ENCODE data around the gene VPS13D.

The VPS13D gene

GRCh38 chr1:12245733-12246132 is 15.9 kb downstream of the VPS13D start:
- TF ChIP-seq CTCF (IDR thresholded peaks at IDR 0.05; ENCODE audit: borderline replicate concordance, control extremely low read depth, extremely low read depth, insufficient read depth, missing control alignments), result no peak
- DNase-seq (ENCODE audit: low spot score), result no peak
- in situ Hi-C loops (cut with MboI; ENCODE audit: low sequenced_read_pairs, unreplicated experiment), result no loop called here

- TF ChIP-seq CTCF (IDR thresholded peaks at IDR 0.05; ENCODE audit: borderline replicate concordance, control extremely low read depth, extremely low read depth, insufficient read depth, missing control alignments), result no peak
- in situ Hi-C loops (cut with MboI; ENCODE audit: low sequenced_read_pairs, unreplicated experiment), result no loop called here
Observed at GRCh38 chr1:12246584-12246983, 16.8 kb downstream of the VPS13D start.

GRCh38 chr1:12249181-12249580 is 19.4 kb downstream of the VPS13D start:
- DNase-seq (ENCODE audit: low spot score), result no peak
- TF ChIP-seq CTCF (IDR thresholded peaks at IDR 0.05; ENCODE audit: borderline replicate concordance, control extremely low read depth, extremely low read depth, insufficient read depth, missing control alignments), result no peak
- in situ Hi-C loops (cut with MboI; ENCODE audit: low sequenced_read_pairs, unreplicated experiment), result no loop called here

More at GRCh38 chr1:12246584-12246983, 16.8 kb downstream of the VPS13D start:
- DNase-seq (ENCODE audit: low spot score), result no peak

- DNase-seq (ENCODE audit: low spot score), result no peak
- no peak for TF ChIP-seq CTCF (IDR thresholded peaks at IDR 0.05; ENCODE audit: borderline replicate concordance, control extremely low read depth, extremely low read depth, insufficient read depth, missing control alignments)
- in situ Hi-C loops (cut with MboI; ENCODE audit: low sequenced_read_pairs, unreplicated experiment), result no loop called here
Observed at GRCh38 chr1:12249748-12250147, 19.9 kb downstream of the VPS13D start.

- DNase-seq (ENCODE audit: low spot score), result no peak
- TF ChIP-seq CTCF (IDR thresholded peaks at IDR 0.05; ENCODE audit: borderline replicate concordance, control extremely low read depth, extremely low read depth, insufficient read depth, missing control alignments), result no peak
- in situ Hi-C loops (cut with MboI; ENCODE audit: low sequenced_read_pairs, unreplicated experiment), result no loop called here
Observed at GRCh38 chr1:12251442-12251841, 21.6 kb downstream of the VPS13D start.

GRCh38 chr1:12255913-12256312 is 26.1 kb downstream of the VPS13D start:
- TF ChIP-seq CTCF (IDR thresholded peaks at IDR 0.05; ENCODE audit: borderline replicate concordance, control extremely low read depth, extremely low read depth, insufficient read depth, missing control alignments), result no peak
- no peak for DNase-seq (ENCODE audit: low spot score)
- in situ Hi-C loops (cut with MboI; ENCODE audit: low sequenced_read_pairs, unreplicated experiment), result no loop called here

GRCh38 chr1:12258272-12258671 is 28.4 kb downstream of the VPS13D start:
- in situ Hi-C loops (cut with MboI; ENCODE audit: low sequenced_read_pairs, unreplicated experiment), result no loop called here
- no peak for DNase-seq (ENCODE audit: low spot score)
- TF ChIP-seq CTCF (IDR thresholded peaks at IDR 0.05; ENCODE audit: borderline replicate concordance, control extremely low read depth, extremely low read depth, insufficient read depth, missing control alignments), result no peak

All from GM13976 (cell line).